Motor neuron (in vitro differentiated cells): ENCODE data around the gene IL10RB. TPM values are rescaled to one million over a fixed set of nuclear protein-coding genes. Genes with fewer than 3 reads are reported as not detected.
A peak's percentile ranks its signal among the peaks of the same experiment; 100 is the strongest.
"Not testable (repeated sequence)": the region's sequence is repeated elsewhere in the genome, so short reads cannot be mapped to it uniquely, and the experiment has no call there.

Source experiments
- ATAC-seq, 8 experiments: fragments of 200-7000 bp; cut with Tn5 transposase; replicated peaks in 6 of 8; 2 replicates each; pipeline ENCODE4 v1.8.0; 2021; ENCODE audit warnings: mild to moderate bottlenecking in 8 of 8, moderate library complexity in 8 of 8
- H3K27ac ChIP-seq, 2 donors: fragments of 250-450 bp; sonication (Bioruptor Pico); 2 replicates each; pipeline ENCODE4 v1.9.0; 2021; ENCODE audit warnings: antibody characterized with exemption in 2 of 2, mild to moderate bottlenecking in 2 of 2, moderate library complexity in 1 of 2
- H3K4me1 ChIP-seq, 2 donors: fragments of 250-450 bp; sonication (Bioruptor Pico); replicated peaks in 1 of 2; 2 replicates each; pipeline ENCODE4 v1.6.1; 2021; ENCODE audit warnings: antibody characterized with exemption in 2 of 2, mild to moderate bottlenecking in 2 of 2, moderate library complexity in 1 of 2
- H3K4me3 ChIP-seq, 5 donors: fragments of 250-450 bp; sonication (Bioruptor Pico); 2 replicates each; pipeline ENCODE4 v1.9.0; 2021; ENCODE audit warnings: antibody characterized with exemption in 5 of 5, mild to moderate bottlenecking in 5 of 5, moderate library complexity in 4 of 5
- WGBS, 10 experiments: fragments of 450-650 bp; shearing (Covaris generic); methylation state at CpG; one replicate each; pipeline ENCODE4 v1.0.0; 2022; 5-methylcytosine and 5-hydroxymethylcytosine counted together
- in situ Hi-C, 9 experiments: fragments of 400-800 bp; cut with MboI; loops; one replicate each; pipeline ENCODE4 v1.15.0; 2021; ENCODE audit warnings: low sequenced_read_pairs in 9 of 9, low pct_unique_long_range_greater_than_20kb in 2 of 9; ENCODE audit not compliant: unreplicated experiment in 9 of 9
- total RNA-seq, 8 experiments: library from RNA; unstranded; fragments of 300-600 nt; gene quantifications; 2 replicates each; pipeline versions ENCODE4 v1.2.3 to v1.2.4, GENCODE V29; 2022

The IL10RB gene
- total RNA-seq, 8 experiments from 2014 or later: 4.1 to 17.8 (median 9.7) TPM

DNA sequence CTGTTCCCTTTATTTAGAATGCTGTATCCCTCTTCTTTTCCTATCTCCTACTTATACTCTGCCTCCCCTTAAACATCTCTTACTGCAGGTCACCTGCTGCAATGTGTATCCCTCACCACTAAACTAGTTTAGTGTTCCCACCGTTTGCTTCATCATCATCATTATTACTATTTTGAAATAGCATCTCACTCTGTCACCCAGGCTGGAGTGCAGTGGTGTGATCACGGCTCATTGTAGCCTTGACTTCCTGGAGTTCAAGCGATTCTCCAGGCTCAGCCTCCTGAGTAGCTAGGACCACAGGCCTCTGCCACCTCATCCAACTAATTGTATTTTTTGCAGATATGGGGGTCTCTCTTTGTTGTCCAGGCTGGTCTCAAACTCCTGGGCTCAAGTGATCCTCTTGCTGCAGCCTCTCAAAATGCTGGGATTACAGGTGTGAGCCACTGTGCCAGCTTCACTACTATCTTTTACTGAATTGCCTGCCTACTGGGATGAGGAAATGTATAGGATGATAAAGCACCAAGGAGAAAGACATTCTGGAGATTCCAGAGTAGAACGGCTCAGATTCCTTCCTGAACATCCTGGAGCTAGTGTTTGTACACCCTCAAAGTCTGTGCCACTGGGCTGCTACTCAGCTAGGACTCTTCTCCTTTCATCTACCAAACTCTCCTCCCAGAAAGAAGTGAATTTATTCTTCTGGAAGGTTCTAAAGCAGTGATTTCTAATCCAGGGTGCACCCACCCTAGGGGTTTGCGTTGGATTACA is 50.0 kb downstream of the IL10RB start:
- in situ Hi-C loops: no loop called here

DNA sequence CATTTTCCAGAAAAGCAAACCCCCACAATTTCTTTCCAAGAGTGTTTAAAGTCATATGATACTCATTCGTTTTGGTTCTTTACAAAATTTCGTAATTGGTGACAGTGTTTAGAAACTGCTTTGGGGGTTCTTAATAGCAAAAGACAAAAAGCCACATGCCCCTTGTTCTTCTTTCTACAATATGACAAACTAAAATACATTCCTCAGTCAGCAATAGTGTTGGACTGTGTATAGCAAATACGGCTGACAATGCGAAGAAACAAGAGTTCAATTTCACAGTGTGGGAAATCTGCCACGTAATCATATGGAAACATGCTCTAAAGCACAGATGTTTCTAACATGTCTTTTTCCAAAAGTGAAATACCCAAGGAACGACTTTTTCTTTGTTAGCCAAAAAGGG is 51.0 kb downstream of the IL10RB start:
- in situ Hi-C loops: no loop called here
- 2 to 80% (median 62%) methylated on average over 1 to 6 of the region's 6 CpGs for WGBS, 10 experiments
- Histone ChIP-seq H3K27ac (no peak overlapping the region), H3K4me3 (no peak overlapping the region), H3K4me1 (no peaks in the 10 kb centered on the region)
- no peak for ATAC-seq

More for the DNA sequence above, 50.0 kb downstream of the IL10RB start:
- Histone ChIP-seq H3K4me1 (no peaks in the 10 kb centered on the region), H3K27ac (no peak overlapping the region), H3K4me3 (no peak overlapping the region)
- ATAC-seq: no peak
- WGBS, 10 experiments: 8 to 96% (median 72%) methylated on average over 1 to 3 of the region's 5 CpGs; no CpG with 5 or more reads in 1 of the 10 experiments

DNA sequence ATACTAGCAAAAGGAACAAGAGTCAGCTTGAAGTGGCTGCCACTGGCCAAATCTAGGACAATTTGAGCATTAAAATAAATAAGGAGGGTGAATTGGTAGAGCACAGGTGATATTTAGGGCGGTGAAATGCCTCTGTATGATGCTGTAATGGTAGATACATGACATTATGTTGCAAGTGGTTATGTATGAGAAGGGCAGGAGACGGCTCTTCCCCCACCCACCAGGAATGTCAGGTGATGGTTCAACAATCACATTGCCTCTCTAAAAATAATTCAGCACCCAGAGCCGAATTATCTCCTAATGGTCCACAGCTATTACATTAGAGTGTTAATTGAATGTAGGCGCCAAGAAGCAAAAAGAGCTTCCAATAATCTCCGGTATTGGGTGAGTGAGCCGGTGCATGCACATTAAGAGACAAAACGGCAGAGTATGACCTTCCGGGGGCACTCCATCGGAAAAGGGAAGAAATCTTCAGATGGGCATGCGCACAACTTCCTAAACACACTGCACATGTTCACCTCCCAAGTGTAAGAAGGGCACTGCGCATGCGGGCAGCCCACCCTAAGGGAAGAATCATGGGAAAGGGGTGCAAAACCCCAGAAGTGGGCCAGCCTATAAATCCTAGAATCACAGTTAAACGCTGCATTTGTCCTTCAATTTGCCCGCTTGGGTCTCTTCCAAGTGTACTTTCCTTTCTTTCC is 51.8 kb downstream of the IL10RB start:
- Histone ChIP-seq H3K4me1 (no peaks in the 10 kb centered on the region), H3K4me3 (no peak overlapping the region), H3K27ac (no peak overlapping the region)
- in situ Hi-C loops: no loop called here
- WGBS, 10 experiments: 70 to 100% (median 90%) methylated on average over 1 to 14 of the region's 14 CpGs
- ATAC-seq: no peak

DNA sequence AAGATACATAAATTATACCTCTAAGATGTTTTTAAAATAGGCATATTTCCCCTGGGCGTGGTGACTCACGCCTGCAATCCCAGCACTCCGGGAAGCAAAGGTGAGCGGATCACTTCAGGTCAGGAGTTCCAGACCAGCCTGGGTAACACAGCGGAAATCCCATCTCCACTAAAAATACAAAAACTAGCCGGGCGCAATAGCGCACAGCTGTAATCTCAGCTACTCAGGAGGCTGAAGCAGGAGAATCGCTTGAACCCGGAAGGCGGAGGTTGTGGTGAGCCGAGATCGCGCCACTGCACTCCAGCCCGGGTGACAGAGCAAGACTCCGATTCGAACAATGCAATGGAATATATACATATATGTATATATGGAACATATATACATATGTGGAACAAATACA is 54.8 kb downstream of the IL10RB start:
- H3K27ac ChIP-seq, H3K4me3 ChIP-seq, in situ Hi-C loops, H3K4me1 ChIP-seq, ATAC-seq: not testable (repeated sequence)
- WGBS, 10 experiments: 85 to 100% (median 95%) methylated on average over 1 to 9 of the region's 17 CpGs; no CpG with 5 or more reads in 4 of the 10 experiments

DNA sequence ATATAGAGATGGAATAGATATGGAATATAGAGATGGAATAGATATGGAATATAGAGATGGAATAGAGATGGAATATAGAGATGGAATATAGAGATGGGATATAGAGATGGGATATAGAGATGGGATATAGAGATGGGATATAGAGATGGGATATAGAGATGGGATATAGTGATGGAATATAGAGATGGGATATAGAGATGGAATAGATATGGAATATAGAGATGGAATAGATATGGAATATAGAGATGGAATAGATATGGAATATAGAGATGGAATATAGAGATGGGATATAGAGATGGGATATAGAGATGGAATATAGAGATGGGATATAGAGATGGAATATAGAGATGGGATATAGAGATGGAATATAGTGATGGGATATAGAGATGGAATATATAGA is 57.4 kb downstream of the IL10RB start:
- H3K27ac ChIP-seq, ATAC-seq, in situ Hi-C loops, H3K4me1 ChIP-seq: not testable (repeated sequence)
- peak overlapping the region in 3 of 5 donors; percentile 80 to 93 (median 86) for H3K4me3 ChIP-seq

DNA sequence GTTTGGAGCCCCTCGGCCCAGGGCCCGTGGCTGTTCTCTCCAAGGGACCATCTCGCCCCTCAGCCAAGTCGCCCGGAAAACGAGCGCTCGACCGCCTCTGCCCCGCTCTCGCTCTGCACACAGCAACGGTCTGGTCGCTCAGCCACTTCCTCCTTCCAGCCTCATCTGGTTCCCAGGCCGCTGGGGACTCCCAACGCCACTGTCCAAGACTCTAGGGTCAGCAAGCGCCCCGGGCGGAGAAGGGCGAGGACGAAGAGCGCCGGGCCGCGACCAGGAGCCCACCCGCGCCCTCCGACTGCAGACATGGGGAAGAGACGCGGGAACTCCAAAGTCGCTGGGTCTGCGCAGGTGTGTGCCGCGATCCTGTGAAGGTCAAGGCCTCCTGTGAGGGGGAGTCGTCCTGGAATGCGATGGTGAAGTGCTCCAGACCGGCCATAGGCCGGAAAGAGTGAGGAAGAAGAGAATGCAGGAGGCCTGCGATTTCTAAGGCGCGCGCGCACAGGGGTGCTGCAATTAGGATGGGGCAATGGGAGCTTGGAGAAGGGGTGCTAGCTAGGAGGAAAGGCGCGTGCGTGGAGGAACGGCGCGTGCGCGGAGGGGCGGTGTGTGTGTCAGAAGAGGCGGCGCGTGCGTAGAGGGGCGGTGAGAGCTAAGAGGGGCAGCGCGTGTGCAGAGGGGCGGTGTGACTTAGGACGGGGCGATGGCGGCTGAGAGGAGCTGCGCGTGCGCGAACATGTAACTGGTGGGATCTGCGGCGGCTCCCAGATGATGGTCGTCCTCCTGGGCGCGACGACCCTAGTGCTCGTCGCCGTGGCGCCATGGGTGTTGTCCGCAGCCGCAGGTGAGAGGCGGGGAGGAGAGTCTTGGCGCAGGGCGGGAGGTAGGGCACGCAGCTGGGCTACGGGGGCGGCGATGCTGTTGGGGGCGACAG is 58.4 kb downstream of the IL10RB start, which contains the start of gene IFNAR1:
Gene IFNAR1, plus strand, starts transcription at position 680 of the 931 bp plus-strand sequence. Its CDS starts 86 bp downstream, at position 766.
- in situ Hi-C loops: no loop called here
- peak; percentile 81 to 96 (median 91) for ATAC-seq
- peaks cover 4 to 7% of the 10 kb centered on the region in 2 donors for H3K4me1 ChIP-seq
- peak within 1 kb of the TSS; percentile 80 to 93 (median 88) for H3K4me3 ChIP-seq
- 0 to 8% (median 1%) methylated on average over 4 to 39 of the region's 86 CpGs; no CpG with 5 or more reads in 3 of the 10 experiments for WGBS, 10 experiments
- peak within 1 kb of the TSS; percentile 92 to 93 for H3K27ac ChIP-seq

DNA sequence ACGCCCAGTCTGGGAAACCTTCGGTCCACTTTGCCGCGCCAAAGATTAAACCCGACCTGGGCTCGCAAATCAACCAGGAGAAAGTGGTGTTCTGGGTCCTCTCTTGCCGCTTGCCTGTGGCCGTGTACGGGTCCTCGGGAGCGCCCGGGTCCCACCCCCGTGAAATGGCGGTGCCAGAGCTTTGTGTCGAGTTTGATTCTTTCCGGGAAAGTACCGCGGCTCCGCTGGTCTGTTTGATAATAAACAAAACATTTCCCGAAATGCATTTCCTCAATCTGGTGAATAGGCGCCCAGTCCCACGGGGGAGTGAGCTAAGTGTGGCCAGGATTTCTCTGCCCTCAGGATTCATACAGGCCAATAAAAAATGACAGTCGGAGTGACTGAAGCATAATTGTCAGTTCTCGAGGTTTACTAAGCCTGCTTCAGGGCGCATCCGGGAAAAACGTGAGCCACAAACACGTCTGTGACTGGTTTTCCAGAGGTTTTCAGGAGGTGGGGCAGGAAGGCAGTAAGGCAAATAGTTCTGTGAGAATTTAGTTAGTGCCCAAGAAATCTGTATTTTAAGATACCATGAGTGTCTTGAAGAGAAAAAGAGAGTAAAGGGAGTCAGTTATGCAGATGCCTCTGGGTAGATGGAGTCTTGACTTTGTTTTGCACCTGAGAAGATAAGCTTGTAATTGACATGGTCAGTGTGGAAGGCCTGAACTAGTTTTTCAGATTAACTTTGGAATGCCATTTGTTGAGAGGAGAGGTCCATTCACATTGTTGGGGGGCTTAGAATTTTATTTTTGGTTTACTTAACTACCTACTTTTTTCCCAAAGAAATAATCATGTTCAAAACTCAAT is 59.3 kb downstream of the IL10RB start:
- peaks cover 4 to 7% of the 10 kb centered on the region in 2 donors for H3K4me1 ChIP-seq

DNA sequence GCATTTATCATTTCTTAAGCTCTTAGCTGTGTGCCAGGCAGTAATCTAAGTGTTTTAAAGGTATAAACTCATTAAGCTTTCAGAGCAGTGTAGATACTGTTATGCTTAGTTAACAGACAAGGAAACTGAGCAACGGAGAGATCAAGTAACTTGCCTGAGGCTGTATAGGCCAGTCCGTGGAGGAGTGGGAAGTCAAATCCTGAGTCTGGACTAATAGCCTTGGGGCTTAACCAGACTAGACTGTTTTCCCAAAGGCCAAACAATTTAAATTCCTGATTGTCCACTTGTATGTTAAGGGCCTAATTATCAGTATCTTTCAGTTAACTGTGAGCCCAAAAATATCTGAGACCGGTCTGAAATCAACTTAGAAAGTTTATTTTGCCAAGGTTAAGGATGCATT is 61.2 kb downstream of the IL10RB start:
- no peak for ATAC-seq
- in situ Hi-C loops: no loop called here
- WGBS, 10 experiments: 83 to 100% (median 94%) methylated on average over 1 to 3 of the region's 3 CpGs; no CpG with 5 or more reads in 2 of the 10 experiments
- H3K4me1 ChIP-seq: peaks cover 4 to 7% of the 10 kb centered on the region in 2 donors
- H3K27ac ChIP-seq: no peak overlapping the region
- H3K4me3 ChIP-seq: no peak overlapping the region

More for the DNA sequence above, 59.3 kb downstream of the IL10RB start:
- 0 to 3% (median 1%) methylated on average over 1 to 17 of the region's 28 CpGs; no CpG with 5 or more reads in 3 of the 10 experiments for WGBS, 10 experiments
- Histone ChIP-seq H3K27ac (peak overlapping the region; percentile 92 to 93), H3K4me3 (peak overlapping the region; percentile 80 to 93 (median 88))
- ATAC-seq: peak; percentile 36 to 58 (median 40)
- in situ Hi-C loops: no loop called here

DNA sequence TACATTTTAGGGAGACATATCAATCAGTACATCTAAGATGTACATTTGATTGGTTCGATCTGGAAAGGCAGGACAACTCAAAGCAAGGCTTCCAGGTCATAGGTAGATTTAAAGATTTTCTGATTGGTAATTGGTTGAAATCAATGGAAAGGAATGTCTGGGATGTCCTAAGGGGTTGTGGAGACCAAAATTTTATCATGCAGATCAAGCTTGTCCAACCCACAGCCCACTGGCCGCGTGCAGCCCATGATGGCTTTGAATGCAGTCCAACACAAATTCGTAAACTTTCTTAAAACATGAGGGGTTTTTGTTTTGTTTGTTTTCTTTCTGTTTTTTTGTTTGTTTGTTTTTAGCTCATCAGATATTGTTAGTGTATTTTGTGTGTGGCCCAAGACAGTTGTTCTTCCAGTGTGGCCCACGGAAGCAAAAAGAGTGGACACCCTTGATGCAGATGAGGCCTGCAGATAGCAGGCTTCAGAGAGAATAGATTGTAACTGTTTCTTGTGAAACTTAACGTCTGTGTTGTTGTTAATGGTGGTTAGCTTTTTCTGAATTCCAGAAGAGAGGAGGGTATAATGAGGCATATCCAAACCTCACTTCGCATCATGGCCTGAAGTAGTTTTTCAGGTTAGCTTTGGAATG is 61.7 kb downstream of the IL10RB start:
- no peak overlapping the region for H3K4me3 ChIP-seq
- 75 to 100% (median 95%) methylated on average over 3 to 7 of the region's 7 CpGs; no CpG with 5 or more reads in 2 of the 10 experiments for WGBS, 10 experiments
- ATAC-seq: no peak
- no peak overlapping the region for H3K27ac ChIP-seq
- peaks cover 4 to 7% of the 10 kb centered on the region in 2 donors for H3K4me1 ChIP-seq
- in situ Hi-C loops: no loop called here

DNA sequence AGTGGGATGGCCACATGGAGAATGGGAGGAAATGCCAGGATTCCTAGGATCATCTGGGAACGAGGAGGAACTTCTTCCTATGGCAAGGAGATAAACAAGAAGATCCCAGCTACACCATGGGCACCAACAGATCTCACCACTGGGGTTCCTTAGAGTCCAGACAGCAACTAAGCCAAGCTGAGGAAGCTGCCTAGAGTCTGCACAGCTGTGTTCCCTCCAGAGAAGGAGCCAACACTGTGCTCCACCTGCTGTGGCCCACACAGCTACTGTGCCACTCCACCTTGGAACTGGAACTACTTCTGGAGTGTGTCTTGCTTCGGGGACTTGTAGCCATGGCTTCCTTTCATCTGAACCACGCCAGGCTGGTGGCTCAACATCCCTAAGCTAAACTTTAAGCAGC is 64.6 kb downstream of the IL10RB start:
- no peak overlapping the region for H3K27ac ChIP-seq
- H3K4me3 ChIP-seq: no peak overlapping the region
- no peak for ATAC-seq
- 60 to 100% (median 100%) methylated on average over 1 to 2 of the region's 3 CpGs; no CpG with 5 or more reads in 4 of the 10 experiments for WGBS, 10 experiments
- in situ Hi-C loops: no loop called here
- peaks cover 4 to 7% of the 10 kb centered on the region in 2 donors for H3K4me1 ChIP-seq

DNA sequence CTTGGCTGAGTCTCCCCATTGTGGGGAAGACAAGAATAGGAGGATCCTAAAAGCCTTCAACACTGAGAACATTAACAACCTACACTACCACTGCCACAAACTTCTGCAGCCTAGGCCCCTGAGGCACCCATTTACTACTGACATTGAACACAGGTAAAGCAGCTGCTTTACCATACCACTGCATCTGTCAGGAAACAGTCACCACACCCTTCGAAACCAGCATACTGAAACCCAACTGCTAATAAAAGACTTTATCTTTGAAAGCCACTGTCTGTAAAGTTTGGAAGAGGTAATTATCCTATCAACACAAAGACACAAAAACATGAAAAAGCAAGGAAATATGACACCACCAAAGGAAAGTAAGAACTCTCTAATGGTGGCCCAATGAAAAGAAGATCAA is 66.0 kb downstream of the IL10RB start:
- H3K27ac ChIP-seq: no peak overlapping the region
- in situ Hi-C loops: no loop called here
- 40 to 100% (median 100%) methylated on average over 1 of the region's 1 CpG; no CpG with 5 or more reads in 4 of the 10 experiments for WGBS, 10 experiments
- ATAC-seq: no peak
- H3K4me3 ChIP-seq: no peak overlapping the region
- no peaks in the 10 kb centered on the region for H3K4me1 ChIP-seq
